Measurements from ENCODE around the gene ERI3. TPM values are rescaled to one million over a fixed set of nuclear protein-coding genes. Genes with fewer than 3 reads are reported as not detected.
A peak's percentile ranks its signal among the peaks of the same experiment; 100 is the strongest.

ERI3 gene
- total RNA-seq, 4 donors from 2014 or later, result 11.2 to 30.4 (median 20.8) TPM

DNA sequence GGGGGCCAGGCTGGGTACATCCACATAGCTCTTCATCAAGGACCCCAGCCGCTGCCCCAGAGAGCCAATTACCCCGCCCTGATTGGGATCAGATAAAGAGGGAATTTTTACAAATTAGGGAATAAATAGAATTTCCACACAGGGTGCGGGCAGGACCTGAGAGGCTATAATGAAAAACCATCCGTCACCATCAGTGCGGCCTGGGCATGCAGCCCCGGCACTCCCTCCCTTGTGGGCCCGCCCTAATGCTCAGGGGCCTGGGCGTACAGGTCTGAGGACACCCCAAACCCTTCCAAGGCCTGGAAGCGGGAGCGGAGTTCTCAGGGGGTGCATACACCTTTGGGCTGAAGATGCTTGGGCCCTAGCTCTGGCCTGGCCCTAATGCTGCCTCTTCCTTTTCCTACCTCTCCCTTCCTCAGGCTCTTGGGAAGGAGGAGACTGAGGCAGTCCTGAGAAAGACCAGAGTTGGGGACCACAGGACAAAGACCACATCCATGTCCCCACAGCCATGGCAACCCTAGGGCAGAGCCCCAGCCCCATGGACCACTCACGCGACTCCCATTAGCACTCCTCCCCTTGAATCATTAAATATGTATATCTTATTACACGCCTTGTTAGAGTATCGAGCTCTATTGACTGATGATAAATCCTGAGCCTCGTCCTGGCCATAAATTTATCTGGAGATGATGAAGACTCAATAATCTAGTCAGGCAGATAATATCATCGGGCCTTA lies 125.5 kb downstream of the ERI3 start:
- H3K27me3 ChIP-seq, result no peaks in the 10 kb centered on the region
- no peak overlapping the region for H3K4me3 ChIP-seq
- DNase-seq, result no peak
- no peak overlapping the region for H3K27ac ChIP-seq
- no peaks in the 10 kb centered on the region for H3K4me1 ChIP-seq
- H3K9me3 ChIP-seq, result no peaks in the 10 kb centered on the region
- TF ChIP-seq, protein P1, sequence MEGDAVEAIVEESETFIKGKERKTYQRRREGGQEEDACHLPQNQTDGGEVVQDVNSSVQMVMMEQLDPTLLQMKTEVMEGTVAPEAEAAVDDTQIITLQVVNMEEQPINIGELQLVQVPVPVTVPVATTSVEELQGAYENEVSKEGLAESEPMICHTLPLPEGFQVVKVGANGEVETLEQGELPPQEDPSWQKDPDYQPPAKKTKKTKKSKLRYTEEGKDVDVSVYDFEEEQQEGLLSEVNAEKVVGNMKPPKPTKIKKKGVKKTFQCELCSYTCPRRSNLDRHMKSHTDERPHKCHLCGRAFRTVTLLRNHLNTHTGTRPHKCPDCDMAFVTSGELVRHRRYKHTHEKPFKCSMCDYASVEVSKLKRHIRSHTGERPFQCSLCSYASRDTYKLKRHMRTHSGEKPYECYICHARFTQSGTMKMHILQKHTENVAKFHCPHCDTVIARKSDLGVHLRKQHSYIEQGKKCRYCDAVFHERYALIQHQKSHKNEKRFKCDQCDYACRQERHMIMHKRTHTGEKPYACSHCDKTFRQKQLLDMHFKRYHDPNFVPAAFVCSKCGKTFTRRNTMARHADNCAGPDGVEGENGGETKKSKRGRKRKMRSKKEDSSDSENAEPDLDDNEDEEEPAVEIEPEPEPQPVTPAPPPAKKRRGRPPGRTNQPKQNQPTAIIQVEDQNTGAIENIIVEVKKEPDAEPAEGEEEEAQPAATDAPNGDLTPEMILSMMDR (IDR thresholded peaks at IDR 0.05), result no peak
- TF ChIP-seq POLR2A (IDR thresholded peaks at IDR 0.05), result no peak
- TF ChIP-seq EP300 (IDR thresholded peaks at IDR 0.05; ENCODE audit: low read depth), result no peak
- in situ Hi-C loops (cut with MboI; ENCODE audit: low pct_ligation_motif_present in 1 of 4, low pct_unique_long_range_greater_than_20kb in 1 of 4, low sequenced_read_pairs in 3 of 4), result loop anchor here in 1 of 4 donors (10.0 kb wide), 1 partner anchor 65 kb away; no protein-coding TSS in a partner anchor
- WGBS, 2 donors (ENCODE audit: low coverage in 1 of 2), result 94 to 97% methylated on average over 6 to 16 of the region's 16 CpGs
- H3K36me3 ChIP-seq, result no peaks in the 10 kb centered on the region
- intact Hi-C loops (cut with DNase I; ENCODE audit: low total_unique reads), result no loop called here

DNA sequence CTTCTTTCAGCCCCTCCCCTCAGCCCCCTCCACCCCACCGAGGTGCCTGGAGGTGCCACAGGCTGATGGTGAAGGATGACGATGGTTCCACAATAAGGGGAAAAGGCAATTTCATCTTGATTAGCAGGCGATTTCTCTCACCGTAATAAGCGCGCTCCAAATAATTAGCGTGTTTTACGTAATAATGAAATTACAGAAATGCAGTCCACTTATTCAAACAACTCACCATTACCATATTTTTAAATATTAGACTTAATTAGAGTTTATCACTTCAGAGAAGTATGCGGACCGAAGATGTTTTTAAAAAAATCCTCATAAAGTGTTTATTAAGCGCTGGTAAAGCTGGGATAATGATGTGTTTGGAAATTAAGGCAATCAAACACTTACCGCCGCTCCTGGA lies 126.8 kb downstream of the ERI3 start:
- 97% methylated on average over 7 to 13 of the region's 13 CpGs for WGBS, 2 donors (ENCODE audit: low coverage in 1 of 2)
- no peaks in the 10 kb centered on the region for H3K4me1 ChIP-seq
- H3K27me3 ChIP-seq, result no peaks in the 10 kb centered on the region
- no peaks in the 10 kb centered on the region for H3K36me3 ChIP-seq
- no peak for DNase-seq
- no peaks in the 10 kb centered on the region for H3K9me3 ChIP-seq
- intact Hi-C loops (cut with DNase I; ENCODE audit: low total_unique reads) (no loop called here), in situ Hi-C loops (cut with MboI; ENCODE audit: low pct_ligation_motif_present in 1 of 4, low pct_unique_long_range_greater_than_20kb in 1 of 4, low sequenced_read_pairs in 3 of 4) (loop anchor here in 1 of 4 donors (10.0 kb wide), 1 partner anchor 67 kb away; no protein-coding TSS in a partner anchor)
- H3K4me3 ChIP-seq, result no peak overlapping the region
- TF ChIP-seq POLR2A (IDR thresholded peaks at IDR 0.05), result no peak
- TF ChIP-seq EP300 (IDR thresholded peaks at IDR 0.05; ENCODE audit: low read depth), result no peak
- no peak for TF ChIP-seq POLR2AphosphoS5 (IDR thresholded peaks at IDR 0.05)
- TF ChIP-seq, protein P1 (IDR thresholded peaks at IDR 0.05), result no peak
- H3K27ac ChIP-seq, result no peak overlapping the region

DNA sequence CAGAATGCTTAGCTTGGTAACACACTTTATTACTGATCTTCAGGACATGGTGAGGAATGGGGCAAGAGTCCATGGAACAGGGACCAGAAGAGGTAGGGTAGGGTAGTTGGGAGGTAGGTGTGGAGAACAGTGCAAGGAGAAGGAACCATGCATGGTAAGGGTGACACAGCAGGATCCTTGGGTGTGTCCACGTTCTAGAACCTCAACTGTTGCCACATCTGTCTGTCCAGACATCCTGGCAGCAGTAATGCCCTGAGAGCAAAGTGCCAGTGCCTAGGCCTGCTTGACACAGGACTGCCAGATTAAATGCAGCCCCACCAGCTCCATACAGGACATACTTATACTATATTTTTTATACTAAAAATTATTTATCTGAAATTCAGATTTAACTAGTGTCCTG lies 127.8 kb downstream of the ERI3 start:
- intact Hi-C loops (cut with DNase I; ENCODE audit: low total_unique reads), result no loop called here
- peak; percentile 43 for DNase-seq
- 50 to 55% methylated on average over 1 of the region's 1 CpG for WGBS, 2 donors (ENCODE audit: low coverage in 1 of 2)

DNA sequence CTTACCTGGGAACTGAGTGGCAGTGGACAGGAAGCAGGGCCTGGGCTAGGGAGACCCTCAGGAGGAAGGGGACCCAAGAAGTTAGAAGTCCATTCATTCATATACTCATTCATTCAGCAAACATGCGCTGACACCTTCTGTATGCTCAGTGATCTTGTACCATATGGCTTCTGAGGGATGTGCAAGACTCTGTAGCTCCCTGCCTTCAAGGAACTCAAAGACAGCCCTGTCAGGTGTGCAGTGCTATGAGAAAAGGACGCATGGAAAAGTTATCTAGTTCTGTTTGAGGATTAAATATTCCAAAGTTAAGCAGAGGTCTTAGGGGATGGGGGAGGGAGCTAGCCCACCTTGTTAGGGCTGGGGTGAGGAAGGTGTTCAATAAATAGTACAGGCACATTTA lies 129.3 kb downstream of the ERI3 start:
- H3K4me1 ChIP-seq, result no peaks in the 10 kb centered on the region
- no peak overlapping the region for H3K27ac ChIP-seq
- intact Hi-C loops (cut with DNase I; ENCODE audit: low total_unique reads) (no loop called here), in situ Hi-C loops (cut with MboI; ENCODE audit: low pct_ligation_motif_present in 1 of 4, low pct_unique_long_range_greater_than_20kb in 1 of 4, low sequenced_read_pairs in 3 of 4) (loop anchor here in 1 of 4 donors (10.0 kb wide), 1 partner anchor 69 kb away; no protein-coding TSS in a partner anchor)
- TF ChIP-seq, protein P1 (IDR thresholded peaks at IDR 0.05), result no peak
- TF ChIP-seq EP300 (IDR thresholded peaks at IDR 0.05; ENCODE audit: low read depth) (no peak), POLR2AphosphoS5 (IDR thresholded peaks at IDR 0.05) (no peak), POLR2A (IDR thresholded peaks at IDR 0.05) (no peak)
- DNase-seq, result no peak
- H3K4me3 ChIP-seq, result no peak overlapping the region
- WGBS, 2 donors (ENCODE audit: low coverage in 1 of 2), result 95 to 100% methylated on average over 1 to 2 of the region's 2 CpGs
- no peaks in the 10 kb centered on the region for H3K27me3 ChIP-seq
- no peaks in the 10 kb centered on the region for H3K9me3 ChIP-seq
- H3K36me3 ChIP-seq, result no peaks in the 10 kb centered on the region

More for the DNA sequence above, 127.8 kb downstream of the ERI3 start:
- TF ChIP-seq, protein P1 (IDR thresholded peaks at IDR 0.05), result no peak
- no peak for TF ChIP-seq EP300 (IDR thresholded peaks at IDR 0.05; ENCODE audit: low read depth)
- no peak for TF ChIP-seq POLR2AphosphoS5 (IDR thresholded peaks at IDR 0.05)
- TF ChIP-seq POLR2A (IDR thresholded peaks at IDR 0.05), result no peak
- Histone ChIP-seq H3K27me3 (no peaks in the 10 kb centered on the region), H3K4me1 (no peaks in the 10 kb centered on the region), H3K4me3 (no peak overlapping the region), H3K9me3 (no peaks in the 10 kb centered on the region), H3K27ac (no peak overlapping the region), H3K36me3 (no peaks in the 10 kb centered on the region)
- in situ Hi-C loops (cut with MboI; ENCODE audit: low pct_ligation_motif_present in 1 of 4, low pct_unique_long_range_greater_than_20kb in 1 of 4, low sequenced_read_pairs in 3 of 4), result loop anchor here in 1 of 4 donors (10.0 kb wide), 1 partner anchor 68 kb away; no protein-coding TSS in a partner anchor
